CD4-positive, CD25-positive, alpha-beta regulatory T cell (primary cell): ENCODE measurements around the gene CCDC47. TPM values are rescaled to one million over a fixed set of nuclear protein-coding genes. Genes with fewer than 3 reads are reported as not detected.

Source experiments
- ATAC-seq, 2 donors: fragments of 150-1000 bp; cut with Tn5 transposase; one replicate each; pipeline ENCODE4 v1.10.0; 2021; ENCODE audit warnings: low read depth in 2 of 2, moderate number of reproducible peaks in 2 of 2, moderate library complexity in 1 of 2
- DNase-seq, 3 donors: peaks; one replicate each; pipeline versions ENCODE4 v3.0.0 to v3.0.0-alpha.2; 2012 to 2022; ENCODE audit warnings: mixed read lengths in 1 of 3
- H3K27ac ChIP-seq: one replicate; pipeline ENCODE4 v1.7.0; 2013; ENCODE audit warnings: mild to moderate bottlenecking, low read length; ENCODE audit not compliant: insufficient read depth, poor library complexity, severe bottlenecking
- H3K27me3 ChIP-seq: one replicate; pipeline ENCODE4 v1.7.0; 2013; ENCODE audit warnings: low read length; ENCODE audit not compliant: control insufficient read depth, insufficient read depth
- H3K36me3 ChIP-seq: one replicate; pipeline ENCODE4 v1.7.0; 2013; ENCODE audit warnings: mild to moderate bottlenecking, low read length, moderate library complexity; ENCODE audit not compliant: control insufficient read depth, insufficient read depth
- H3K4me1 ChIP-seq: 2 replicates; pipeline ENCODE4 v1.7.0; 2013; ENCODE audit warnings: mild to moderate bottlenecking, low read length; ENCODE audit not compliant: insufficient read depth, control insufficient read depth, poor library complexity, severe bottlenecking
- H3K4me3 ChIP-seq: one replicate; pipeline ENCODE4 v1.7.0; 2013; ENCODE audit warnings: low read depth, mild to moderate bottlenecking, low read length, moderate library complexity
- H3K9me3 ChIP-seq, 2 experiments: 1 replicate in 1 of 2; 2 replicates in 1 of 2; pipeline ENCODE4 v1.7.0; 2013; ENCODE audit warnings: low read length in 2 of 2, mild to moderate bottlenecking in 1 of 2, moderate library complexity in 1 of 2; ENCODE audit not compliant: control insufficient read depth in 2 of 2
- H3K27ac Mint-ChIP-seq, 3 donors: one replicate each; pipeline ENCODE4 v1.8.0; 2020 to 2022; ENCODE audit warnings: mild to moderate bottlenecking in 3 of 3, mixed read lengths in 3 of 3, moderate library complexity in 2 of 3
- H3K27me3 Mint-ChIP-seq: one replicate; pipeline ENCODE4 v1.8.0; 2022; ENCODE audit warnings: mild to moderate bottlenecking, mixed read lengths
- H3K36me3 Mint-ChIP-seq: one replicate; pipeline ENCODE4 v1.8.0; 2020; ENCODE audit warnings: mixed read lengths
- H3K4me1 Mint-ChIP-seq, 4 donors: one replicate each; pipeline ENCODE4 v1.8.0; 2020 to 2022; ENCODE audit warnings: mixed read lengths in 4 of 4, mild to moderate bottlenecking in 1 of 4
- H3K4me3 Mint-ChIP-seq, 4 donors: one replicate each; pipeline ENCODE4 v1.8.0; 2020 to 2022; ENCODE audit warnings: mild to moderate bottlenecking in 4 of 4, mixed read lengths in 4 of 4, moderate library complexity in 3 of 4
- H3K9me3 Mint-ChIP-seq, 7 donors: one replicate each; pipeline ENCODE4 v1.8.0; 2020 to 2022; ENCODE audit warnings: mixed read lengths in 7 of 7, mild to moderate bottlenecking in 3 of 7, moderate library complexity in 2 of 7
- polyA plus RNA-seq, 4 donors: library from polyadenylated mRNA; unstranded; fragments of 300-500 nt; fragmentation: Illumina TruSeq; gene quantifications; one replicate each; pipeline ENCODE4 v1.2.3, GENCODE V29; 2021
- total RNA-seq: library from RNA; stranded (reverse); gene quantifications from one replicate; pipeline ENCODE4 v1.2.3, GENCODE V29; 2022

CCDC47 gene
- total and polyA plus RNA-seq, 5 donors from 2014 or later = 35.4 to 47.9 (median 36.4) TPM

GRCh38 chr17:63701456-63701820, 72.0 kb downstream of the CCDC47 start:
- H3K9me3 Mint-ChIP-seq = peaks cover 0 to 6% (median 0%) of the 10 kb centered on the region in 7 donors
- DNase-seq = no peak

GRCh38 chr17:63700528-63701455, 72.6 kb downstream of the CCDC47 start:
- peaks cover 0 to 6% (median 0%) of the 10 kb centered on the region in 7 donors for H3K9me3 Mint-ChIP-seq
- DNase-seq (peak; percentile 42 to 81 (median 63)), ATAC-seq (peak; percentile 5 to 12)
- H3K27ac ChIP-seq = peak overlapping the region; percentile 93
- no peaks in the 10 kb centered on the region for H3K27me3 ChIP-seq
- peaks cover 17 to 68% (median 48%) of the 10 kb centered on the region in 4 donors for H3K4me1 Mint-ChIP-seq
- peak overlapping the region; percentile 95 to 100 (median 98) for H3K4me3 Mint-ChIP-seq
- H3K9me3 ChIP-seq = no peaks in the 10 kb centered on the region
- peaks cover 44% of the 10 kb centered on the region for H3K36me3 Mint-ChIP-seq
- H3K27ac Mint-ChIP-seq = peak overlapping the region; percentile 98 to 99 (median 98)
- H3K27me3 Mint-ChIP-seq = peaks cover 12% of the 10 kb centered on the region
- peak overlapping the region; percentile 80 for H3K4me3 ChIP-seq
- H3K4me1 ChIP-seq = peaks cover 81% of the 10 kb centered on the region
- H3K36me3 ChIP-seq = peaks cover 20% of the 10 kb centered on the region

More at GRCh38 chr17:63701456-63701820, 72.0 kb downstream of the CCDC47 start:
- H3K9me3 ChIP-seq = no peaks in the 10 kb centered on the region
- H3K27me3 ChIP-seq = no peaks in the 10 kb centered on the region
- Mint-ChIP-seq H3K36me3 (peaks cover 39% of the 10 kb centered on the region), H3K27me3 (peaks cover 12% of the 10 kb centered on the region), H3K4me1 (peaks cover 16 to 68% (median 49%) of the 10 kb centered on the region in 4 donors), H3K27ac (peak overlapping the region; percentile 98 to 99 (median 98)), H3K4me3 (peak overlapping the region; percentile 95 to 100 (median 98))
- no peak for ATAC-seq
- peaks cover 17% of the 10 kb centered on the region for H3K36me3 ChIP-seq
- peak overlapping the region; percentile 80 for H3K4me3 ChIP-seq
- peaks cover 81% of the 10 kb centered on the region for H3K4me1 ChIP-seq
- peak overlapping the region; percentile 93 for H3K27ac ChIP-seq

- Mint-ChIP-seq H3K27ac (peak within 1 kb of the TSS; percentile 98 to 99 (median 98)), H3K4me1 (peaks cover 19 to 68% (median 49%) of the 10 kb centered on the region in 4 donors), H3K27me3 (peaks cover 14% of the 10 kb centered on the region), H3K36me3 (peaks cover 39% of the 10 kb centered on the region), H3K4me3 (peak within 1 kb of the TSS; percentile 98 to 100 (median 99)), H3K9me3 (peaks cover 0 to 6% (median 0%) of the 10 kb centered on the region in 7 donors)
- ATAC-seq = peak; percentile 26 to 29
- no peaks in the 10 kb centered on the region for H3K27me3 ChIP-seq
- H3K4me3 ChIP-seq = peak within 1 kb of the TSS; percentile 80
- H3K9me3 ChIP-seq = no peaks in the 10 kb centered on the region
- peaks cover 81% of the 10 kb centered on the region for H3K4me1 ChIP-seq
- H3K36me3 ChIP-seq = peaks cover 20% of the 10 kb centered on the region
- peak; percentile 80 to 87 (median 86) for DNase-seq
- peak within 1 kb of the TSS; percentile 93 for H3K27ac ChIP-seq
Observed at GRCh38 chr17:63699638-63700527, 73.5 kb downstream of the CCDC47 start, which contains the start of gene LIMD2. TSS of gene LIMD2 (minus strand) at chr17:63700125. CDS start at chr17:63699298, 827 bp downstream.

GRCh38 chr17:63698886-63699637, 74.3 kb downstream of the CCDC47 start:
- DNase-seq = peak; percentile 82 to 97 (median 95)
- H3K4me3 ChIP-seq = peak overlapping the region; percentile 77
- peak; percentile 47 to 48 for ATAC-seq
- Mint-ChIP-seq H3K27ac (peak overlapping the region; percentile 92 to 98 (median 92)), H3K4me1 (peaks cover 20 to 69% (median 49%) of the 10 kb centered on the region in 4 donors), H3K27me3 (peaks cover 18% of the 10 kb centered on the region), H3K4me3 (peak overlapping the region; percentile 97 to 99 (median 98)), H3K36me3 (peaks cover 39% of the 10 kb centered on the region), H3K9me3 (peaks cover 0 to 6% (median 0%) of the 10 kb centered on the region in 7 donors)
- no peaks in the 10 kb centered on the region for H3K27me3 ChIP-seq
- peak overlapping the region; percentile 93 for H3K27ac ChIP-seq
- peaks cover 79% of the 10 kb centered on the region for H3K4me1 ChIP-seq
- H3K9me3 ChIP-seq = no peaks in the 10 kb centered on the region
- peaks cover 21% of the 10 kb centered on the region for H3K36me3 ChIP-seq

GRCh38 chr17:63698381-63698885, 75.0 kb downstream of the CCDC47 start:
- peak overlapping the region; percentile 77 for H3K4me3 ChIP-seq
- no peaks in the 10 kb centered on the region for H3K27me3 ChIP-seq
- Mint-ChIP-seq H3K27me3 (peaks cover 18% of the 10 kb centered on the region), H3K4me3 (peak overlapping the region; percentile 97 to 99 (median 98)), H3K36me3 (peaks cover 33% of the 10 kb centered on the region), H3K9me3 (peaks cover 0 to 6% (median 0%) of the 10 kb centered on the region in 7 donors), H3K4me1 (peaks cover 20 to 69% (median 47%) of the 10 kb centered on the region in 4 donors), H3K27ac (peak overlapping the region; percentile 92 to 98 (median 98))
- no peak for ATAC-seq
- peak in 2 of 3 donors; percentile 41 to 53 for DNase-seq
- no peaks in the 10 kb centered on the region for H3K9me3 ChIP-seq
- peak overlapping the region; percentile 93 for H3K27ac ChIP-seq
- H3K4me1 ChIP-seq = peaks cover 73% of the 10 kb centered on the region
- H3K36me3 ChIP-seq = peaks cover 27% of the 10 kb centered on the region

GRCh38 chr17:63697341-63698286, 75.8 kb downstream of the CCDC47 start:
- H3K4me1 Mint-ChIP-seq = peaks cover 23 to 69% (median 43%) of the 10 kb centered on the region in 4 donors
- peaks cover 32% of the 10 kb centered on the region for H3K36me3 ChIP-seq

More at GRCh38 chr17:63697341-63698286, 75.8 kb downstream of the CCDC47 start:
- H3K27me3 Mint-ChIP-seq = peaks cover 18% of the 10 kb centered on the region
- H3K9me3 Mint-ChIP-seq = peaks cover 0 to 6% (median 0%) of the 10 kb centered on the region in 7 donors
- ATAC-seq = peak; percentile 34 to 35
- peaks cover 25% of the 10 kb centered on the region for H3K36me3 Mint-ChIP-seq
- Histone ChIP-seq H3K27me3 (no peaks in the 10 kb centered on the region), H3K4me1 (peaks cover 64% of the 10 kb centered on the region), H3K4me3 (peak overlapping the region; percentile 77), H3K9me3 (no peaks in the 10 kb centered on the region), H3K27ac (peak overlapping the region; percentile 93)
- H3K27ac Mint-ChIP-seq = peak overlapping the region; percentile 92 to 98 (median 98)
- peak overlapping the region; percentile 97 to 99 (median 98) for H3K4me3 Mint-ChIP-seq
- DNase-seq = peak; percentile 76 to 92 (median 87)
